ENCODE measurements around the gene KIF16B.

The KIF16B gene

GRCh38 chr20:16424780-16425179 lies 148.5 kb downstream of the KIF16B start:
- DNase-seq: no peak

GRCh38 chr20:16423311-16424212 lies 149.7 kb downstream of the KIF16B start:
- DNase-seq: no peak

- no peak for DNase-seq
These were observed 154.0 kb downstream of the KIF16B start for GRCh38 chr20:16419138-16419715.

DNA sequence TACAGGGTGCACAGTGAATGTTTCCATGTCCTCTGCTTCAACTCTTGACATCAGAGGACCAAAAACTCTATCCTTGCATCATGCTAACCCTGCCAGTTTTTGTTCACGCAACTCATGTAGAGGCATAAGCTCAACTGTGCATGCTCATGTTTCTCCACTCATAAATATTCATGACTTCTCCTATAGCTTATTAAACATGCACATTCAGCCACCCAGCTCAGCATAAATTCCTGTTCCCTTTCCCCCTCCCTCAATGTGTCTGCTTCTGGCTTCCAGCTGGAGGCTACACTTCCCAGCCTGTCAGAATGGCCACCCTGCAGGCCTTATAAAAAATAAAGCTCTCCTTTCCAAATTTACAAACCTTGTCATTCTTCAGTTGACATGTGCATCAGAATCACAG lies 154.6 kb downstream of the KIF16B start:
- DNase-seq: no peak

- DNase-seq: no peak
These were observed 156.2 kb downstream of the KIF16B start for GRCh38 chr20:16417001-16417400.

GRCh38 chr20:16415071-16416053 lies 157.9 kb downstream of the KIF16B start:
- no peak for DNase-seq

GRCh38 chr20:16412906-16413305 lies 160.3 kb downstream of the KIF16B start:
- DNase-seq: no peak

- no peak for DNase-seq
These were observed 161.9 kb downstream of the KIF16B start for GRCh38 chr20:16411361-16411760.

GRCh38 chr20:16410626-16411025 lies 162.6 kb downstream of the KIF16B start:
- DNase-seq: no peak

GRCh38 chr20:16408981-16409380 lies 164.3 kb downstream of the KIF16B start:
- no peak for DNase-seq

DNA sequence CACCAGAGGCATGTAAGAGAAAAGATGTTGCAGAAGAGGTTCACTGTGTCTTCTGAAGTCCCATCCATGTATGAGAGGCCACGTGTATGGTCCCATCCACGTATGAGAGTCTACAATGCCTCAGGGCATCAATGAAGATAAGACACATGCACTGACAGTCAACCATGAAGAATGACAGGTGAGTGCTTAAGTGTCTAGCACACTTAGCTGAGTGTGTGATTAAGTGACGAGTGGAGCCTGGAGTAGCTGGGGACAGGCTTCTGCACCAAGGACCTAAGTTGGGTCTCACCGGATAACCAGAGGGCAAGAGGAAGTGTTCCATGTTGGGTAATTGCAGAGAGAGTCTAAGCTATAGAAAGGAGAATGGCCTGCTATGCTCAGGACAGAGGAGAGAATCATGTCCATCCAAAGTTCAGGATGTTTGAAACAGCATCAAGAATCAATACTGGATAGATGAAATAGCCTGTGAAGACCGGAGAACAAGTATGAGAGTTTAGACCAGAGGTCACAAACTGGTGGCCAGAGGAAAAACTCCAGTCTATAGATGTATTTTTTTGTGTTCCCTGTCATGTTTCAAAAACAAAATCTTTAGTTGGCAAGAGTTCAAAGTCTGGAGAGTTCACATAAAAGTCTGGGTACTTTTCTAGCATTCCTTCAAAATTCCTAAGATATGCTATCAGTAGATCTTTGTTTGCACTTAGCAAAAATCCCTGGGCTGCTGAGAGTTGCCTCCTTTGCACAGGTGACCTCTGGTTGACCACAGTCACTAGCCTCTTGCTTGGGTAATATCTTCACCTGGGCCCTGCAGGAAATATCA lies 165.8 kb downstream of the KIF16B start:
- DNase-seq: no peak

- DNase-seq: no peak
These were observed 168.0 kb downstream of the KIF16B start for GRCh38 chr20:16405254-16405653.

DNA sequence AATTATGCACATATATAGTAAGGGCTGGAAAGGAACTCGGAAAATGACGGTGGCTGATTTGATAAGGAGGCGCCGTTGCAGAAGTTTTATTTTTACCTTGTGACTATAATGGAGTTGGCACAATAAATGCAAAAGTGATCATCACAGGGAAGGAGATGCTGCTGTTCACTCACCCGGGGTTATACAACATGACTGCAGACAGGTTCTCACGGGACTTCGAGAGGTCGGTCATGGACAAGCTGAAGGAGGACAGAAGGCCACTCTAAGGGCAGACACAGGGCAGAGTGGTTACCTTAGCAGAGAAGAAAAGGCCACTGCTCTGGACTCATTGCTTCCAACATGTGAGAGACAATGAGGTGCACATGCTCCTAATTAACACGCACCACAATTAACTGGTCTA lies 168.6 kb downstream of the KIF16B start:
- DNase-seq: no peak

DNA sequence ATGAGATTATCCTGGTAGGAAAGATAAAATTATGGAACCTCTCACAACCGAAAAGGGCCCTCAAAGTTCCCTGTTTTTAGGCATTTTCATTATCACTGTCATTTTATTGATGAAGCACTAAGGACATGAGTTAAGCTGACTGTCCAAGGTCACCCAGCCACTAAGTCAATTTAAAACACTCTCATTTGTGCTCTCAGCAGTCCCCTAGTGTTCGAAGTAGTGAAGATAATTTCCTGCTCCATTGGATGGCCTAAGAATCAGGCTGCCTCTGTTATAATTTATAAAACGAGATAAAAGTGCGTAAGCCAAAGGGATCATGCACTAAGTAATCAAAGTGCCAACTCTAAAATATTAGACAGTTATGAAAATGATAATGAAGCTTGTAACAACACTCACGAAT lies 169.1 kb downstream of the KIF16B start:
- no peak for DNase-seq

DNA sequence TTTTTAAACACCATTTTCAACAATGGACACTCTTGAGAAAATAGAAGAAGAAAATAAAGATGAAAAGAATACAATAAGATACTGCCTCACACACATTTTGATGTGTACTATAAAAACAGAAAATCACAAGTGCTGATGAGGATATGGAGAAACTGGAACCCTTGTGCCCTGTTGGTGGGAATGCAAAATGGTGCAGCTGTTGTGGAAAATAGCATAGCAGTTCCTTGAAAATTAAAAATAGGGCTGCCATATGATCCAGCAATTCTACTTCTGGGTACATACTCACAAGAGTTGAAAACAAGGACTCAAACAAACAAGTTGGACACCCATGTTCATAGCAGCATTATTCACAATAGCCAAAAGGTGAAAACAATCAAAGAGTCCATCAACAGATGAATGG lies 173.0 kb downstream of the KIF16B start:
- no peak for DNase-seq

DNA sequence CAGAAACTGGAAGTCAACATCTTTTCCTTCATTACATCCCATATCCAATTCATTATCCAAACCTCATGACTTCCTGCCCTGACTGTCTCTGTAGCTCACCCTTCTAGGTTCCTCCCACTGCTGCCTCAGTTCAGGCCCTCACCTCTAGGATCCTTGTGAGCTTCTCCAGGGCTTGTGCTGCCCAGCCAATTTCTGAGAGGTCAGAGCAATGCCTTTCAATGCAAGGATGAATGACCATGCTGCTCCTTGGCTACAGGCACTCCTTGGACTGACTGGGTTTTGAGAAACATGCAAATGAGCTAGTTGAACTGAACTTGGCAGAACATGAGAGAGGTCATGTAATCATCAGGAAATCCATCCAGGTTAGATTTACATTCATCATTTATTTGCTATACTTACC lies 173.4 kb downstream of the KIF16B start:
- no peak for DNase-seq

DNA sequence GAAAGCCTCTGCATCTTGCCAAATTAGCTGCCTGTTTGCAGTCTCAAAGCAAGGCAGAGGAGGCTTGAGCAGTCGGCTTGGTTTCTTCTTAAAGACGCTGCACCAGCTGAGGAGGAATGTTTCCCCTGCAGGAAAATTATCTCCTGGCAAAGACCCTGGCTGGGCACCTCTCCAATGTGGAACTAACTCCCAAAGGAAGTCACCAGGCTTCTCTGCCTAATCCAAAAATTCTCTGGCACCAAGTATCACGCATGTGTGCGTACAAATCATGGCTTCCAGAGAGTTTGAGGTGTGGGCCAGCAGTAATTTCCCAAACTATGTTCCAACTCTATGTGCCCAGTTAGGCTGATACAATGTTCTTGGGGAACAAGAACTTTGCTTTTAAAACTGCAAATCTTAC lies 176.2 kb downstream of the KIF16B start:
- no peak for DNase-seq

GRCh38 chr20:16395366-16395765 lies 177.9 kb downstream of the KIF16B start:
- no peak for DNase-seq

DNA sequence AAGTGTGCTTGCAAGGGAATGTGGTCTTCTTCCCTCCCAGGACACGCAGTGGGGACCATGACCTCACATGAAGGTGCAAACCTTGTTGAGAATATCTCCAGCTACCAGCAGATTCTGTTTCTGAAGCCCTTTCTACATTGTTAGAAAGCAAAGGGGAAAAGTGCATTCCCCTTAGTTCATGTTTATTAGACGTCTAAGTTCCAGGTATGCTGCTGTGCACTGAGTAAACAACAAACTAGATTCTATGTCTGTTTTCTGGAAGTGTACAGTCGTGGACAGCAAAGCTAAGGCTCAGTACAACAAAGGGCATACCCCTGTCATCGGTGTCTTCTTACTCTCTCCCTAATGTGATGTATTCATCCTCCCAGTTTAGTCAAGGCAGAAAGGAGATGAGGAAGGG lies 178.5 kb downstream of the KIF16B start:
- DNase-seq: no peak

- no peak for DNase-seq
These were observed 179.4 kb downstream of the KIF16B start for GRCh38 chr20:16393836-16394235.

DNA sequence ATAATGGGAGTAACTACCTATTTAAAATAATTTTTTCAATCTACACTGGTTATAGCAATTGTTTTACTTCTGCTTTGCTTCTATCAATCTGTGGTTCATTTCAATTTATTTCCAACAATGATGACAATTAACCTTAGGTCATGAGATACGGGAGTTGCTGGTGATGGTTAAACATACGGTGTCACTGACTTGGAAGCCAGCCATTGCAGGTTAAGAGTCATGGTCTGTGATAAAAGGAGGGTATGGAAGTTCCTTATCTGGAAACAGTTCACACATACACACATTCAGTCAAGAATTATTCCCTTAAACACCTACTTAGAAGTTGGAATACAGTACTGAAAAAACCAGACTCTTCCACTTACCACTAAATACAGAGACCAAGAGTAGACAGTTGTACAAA lies 180.0 kb downstream of the KIF16B start:
- DNase-seq: no peak

- DNase-seq: no peak
These were observed 180.9 kb downstream of the KIF16B start for GRCh38 chr20:16392346-16392745.
